ENCODE measurements around the gene SLC25A25.
"Not testable (repeated sequence)": the region's sequence is repeated elsewhere in the genome, so short reads cannot be mapped to it uniquely, and the experiment has no call there.

SLC25A25 gene

DNA sequence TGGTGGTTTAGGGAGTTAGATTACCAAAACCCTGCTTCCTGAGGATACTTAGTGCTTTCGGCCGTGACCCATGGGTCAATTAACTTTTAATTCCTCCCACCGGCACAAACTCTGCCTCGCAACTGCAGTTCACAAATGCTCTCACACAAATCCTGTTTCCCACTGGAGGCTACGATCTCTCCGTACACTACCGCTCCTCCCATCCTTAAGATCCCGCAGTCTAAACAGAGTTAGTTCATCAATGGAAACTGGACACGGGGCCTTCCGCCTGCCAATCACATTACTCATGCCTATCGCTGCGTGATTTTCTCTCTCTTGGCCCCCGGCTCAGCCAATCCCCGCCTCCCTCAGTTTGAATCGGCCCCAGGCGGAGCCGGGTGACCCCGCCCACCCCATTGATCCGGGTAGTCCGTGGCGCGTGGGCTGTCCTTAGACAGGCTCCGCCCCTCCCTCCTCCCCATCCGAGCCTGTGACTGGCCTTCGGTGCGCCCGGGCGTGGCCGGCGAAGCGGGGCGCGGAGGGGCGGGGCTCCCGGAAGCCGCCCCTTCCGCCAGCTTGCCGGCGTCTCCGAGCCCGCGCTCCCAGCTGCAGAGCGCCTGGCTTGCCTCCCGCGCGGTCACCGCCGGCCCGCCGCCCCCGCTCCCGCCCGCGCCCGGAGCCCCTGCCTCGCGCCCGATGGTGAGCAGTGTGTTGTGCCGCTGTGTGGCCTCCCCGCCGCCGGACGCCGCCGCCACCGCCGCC lies at the start of gene SLC25A25:
Gene SLC25A25 (plus strand): TSS at position 588 of the 741 bp plus-strand sequence. CDS start 88 bp downstream, at position 676.
- H3K4me1 Mint-ChIP-seq (ENCODE audit: low read depth): peaks cover 69% of the 10 kb centered on the region
- H3K27ac Mint-ChIP-seq: peak within 1 kb of the TSS; percentile 83
- peak within 1 kb of the TSS; percentile 96 for H3K4me3 Mint-ChIP-seq

DNA sequence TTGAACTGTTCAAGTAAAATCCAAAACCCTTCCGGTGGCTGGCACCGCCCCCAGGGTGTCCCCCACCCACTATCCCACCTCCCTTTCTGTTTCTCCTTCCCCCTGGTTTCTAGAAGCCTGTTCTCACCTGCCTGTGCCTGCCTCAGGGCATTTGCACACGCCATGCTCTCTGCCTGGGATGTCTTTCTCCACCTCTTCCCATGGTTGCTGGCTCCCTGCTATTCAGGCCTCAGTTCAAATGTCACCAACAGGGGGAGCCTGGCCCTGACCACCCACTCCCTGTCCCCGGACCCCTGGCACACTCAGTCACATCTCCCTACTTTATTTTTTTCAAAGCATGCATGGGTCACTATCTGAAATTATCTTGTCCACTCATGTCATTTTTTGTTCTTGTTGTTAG lies 47.3 kb upstream of the SLC25A25 start:
- no peaks in the 10 kb centered on the region for H3K36me3 Mint-ChIP-seq (ENCODE audit: low read depth)
- H3K27me3 Mint-ChIP-seq: no peaks in the 10 kb centered on the region
- H3K4me3 Mint-ChIP-seq: no peak overlapping the region
- H3K27ac Mint-ChIP-seq: no peak overlapping the region
- no peaks in the 10 kb centered on the region for H3K9me3 Mint-ChIP-seq
- peaks cover 44% of the 10 kb centered on the region for H3K4me1 Mint-ChIP-seq (ENCODE audit: low read depth)

More for the DNA sequence above, at the start of gene SLC25A25:
- Mint-ChIP-seq H3K9me3 (no peaks in the 10 kb centered on the region), H3K36me3 (ENCODE audit: low read depth) (peaks cover 11% of the 10 kb centered on the region), H3K27me3 (no peaks in the 10 kb centered on the region)

DNA sequence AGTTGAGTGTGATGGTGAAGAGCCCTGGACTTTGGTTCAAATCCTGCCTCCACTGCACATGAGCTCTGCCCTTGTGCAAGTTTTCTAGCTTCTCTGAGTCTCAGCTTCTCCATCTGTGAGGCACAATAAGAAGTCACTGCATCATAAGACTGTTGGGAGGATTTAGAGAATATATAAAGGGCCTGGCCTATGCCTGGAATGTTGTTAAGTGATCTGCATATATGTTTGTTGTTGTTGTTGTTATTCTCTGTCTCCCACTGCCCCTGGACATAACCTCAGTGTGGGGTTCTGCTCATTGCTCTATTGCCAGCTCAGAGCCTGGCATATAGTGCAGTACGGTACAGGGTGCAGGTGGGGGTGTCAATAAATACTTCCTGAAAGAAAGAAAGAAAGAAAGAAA lies 46.9 kb upstream of the SLC25A25 start:
- Mint-ChIP-seq H3K4me1 (ENCODE audit: low read depth) (peaks cover 48% of the 10 kb centered on the region), H3K36me3 (ENCODE audit: low read depth) (no peaks in the 10 kb centered on the region), H3K27ac (no peak overlapping the region), H3K4me3 (no peak overlapping the region), H3K9me3 (no peaks in the 10 kb centered on the region), H3K27me3 (no peaks in the 10 kb centered on the region)

DNA sequence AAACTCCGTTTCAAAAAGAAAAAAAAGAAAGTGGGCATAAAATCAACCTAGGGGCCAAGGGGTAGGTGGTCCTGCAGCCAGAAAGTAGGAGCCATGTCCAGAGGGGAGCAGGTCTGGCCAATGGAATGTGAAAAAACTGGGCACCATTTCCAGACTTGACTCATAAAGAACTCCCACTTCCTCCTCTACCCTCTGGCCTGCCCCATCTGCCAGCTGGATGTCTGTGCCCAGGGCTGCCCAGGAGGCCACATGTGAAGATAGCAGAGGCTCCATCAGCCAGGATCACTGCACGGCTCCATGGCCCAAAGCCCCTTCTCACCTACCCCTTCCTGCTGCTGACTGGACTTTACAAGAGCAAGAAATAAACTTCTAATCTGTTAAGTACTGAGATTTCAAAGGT lies 45.1 kb upstream of the SLC25A25 start:
- Mint-ChIP-seq H3K9me3 (no peaks in the 10 kb centered on the region), H3K36me3 (ENCODE audit: low read depth) (no peaks in the 10 kb centered on the region), H3K4me3 (no peak overlapping the region), H3K4me1 (ENCODE audit: low read depth) (peaks cover 66% of the 10 kb centered on the region), H3K27ac (peak overlapping the region; percentile 78), H3K27me3 (no peaks in the 10 kb centered on the region)

DNA sequence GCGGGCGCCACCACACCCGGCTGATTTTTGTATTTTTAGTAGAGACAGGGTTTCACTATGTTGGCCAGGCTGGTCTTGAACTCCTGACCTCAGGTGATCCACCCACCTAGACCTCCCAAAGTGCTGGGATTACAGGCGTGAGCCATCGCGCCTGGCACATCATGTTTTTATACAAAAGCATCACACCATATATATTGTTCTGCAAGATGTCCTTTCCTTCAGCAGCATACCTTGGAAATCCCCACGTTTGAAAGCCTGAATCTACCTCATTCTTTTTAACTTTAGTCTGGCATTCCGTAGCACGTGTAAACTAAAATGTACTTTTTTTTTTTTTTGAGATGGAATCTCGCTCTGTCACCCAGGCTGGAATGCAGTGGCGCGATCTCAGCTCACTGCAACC lies 44.4 kb upstream of the SLC25A25 start:
- not testable (repeated sequence) for H3K27ac Mint-ChIP-seq; H3K36me3 Mint-ChIP-seq (ENCODE audit: low read depth)

DNA sequence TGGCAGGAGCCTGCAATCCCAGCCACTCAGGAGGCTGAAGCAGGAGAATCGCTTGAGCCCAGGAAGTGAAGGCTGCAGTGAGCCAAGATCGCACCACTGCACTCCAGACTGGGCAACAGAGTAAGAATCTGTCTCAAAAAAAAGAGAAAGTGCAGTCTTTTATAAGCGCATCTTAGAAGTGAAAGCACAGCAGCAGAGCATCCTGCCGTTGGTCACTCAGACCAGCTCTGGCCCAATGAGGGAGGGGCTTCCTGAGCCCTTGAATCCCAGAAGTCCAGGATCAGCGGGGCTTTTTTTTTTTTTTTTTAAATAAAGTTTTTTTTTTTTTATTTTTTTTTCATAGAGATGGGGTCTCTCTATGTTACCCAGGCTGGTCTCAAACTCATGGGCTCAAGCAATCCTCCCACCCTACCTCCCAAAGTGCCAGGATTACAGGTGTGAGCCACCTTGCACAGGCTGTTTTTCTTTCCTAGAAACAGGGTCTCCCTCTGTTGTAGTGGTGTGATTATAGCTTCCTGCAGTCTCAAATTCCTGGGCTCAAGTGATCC lies 43.2 kb upstream of the SLC25A25 start:
- Mint-ChIP-seq H3K4me1 (ENCODE audit: low read depth) (peaks cover 84% of the 10 kb centered on the region), H3K36me3 (ENCODE audit: low read depth) (no peaks in the 10 kb centered on the region), H3K4me3 (peak overlapping the region; percentile 17), H3K9me3 (no peaks in the 10 kb centered on the region), H3K27me3 (no peaks in the 10 kb centered on the region), H3K27ac (peak overlapping the region; percentile 96)

More for the DNA sequence above, 44.4 kb upstream of the SLC25A25 start:
- not testable (repeated sequence) for H3K9me3 Mint-ChIP-seq, H3K27me3 Mint-ChIP-seq, H3K4me3 Mint-ChIP-seq
- H3K4me1 Mint-ChIP-seq (ENCODE audit: low read depth): peaks cover 74% of the 10 kb centered on the region

DNA sequence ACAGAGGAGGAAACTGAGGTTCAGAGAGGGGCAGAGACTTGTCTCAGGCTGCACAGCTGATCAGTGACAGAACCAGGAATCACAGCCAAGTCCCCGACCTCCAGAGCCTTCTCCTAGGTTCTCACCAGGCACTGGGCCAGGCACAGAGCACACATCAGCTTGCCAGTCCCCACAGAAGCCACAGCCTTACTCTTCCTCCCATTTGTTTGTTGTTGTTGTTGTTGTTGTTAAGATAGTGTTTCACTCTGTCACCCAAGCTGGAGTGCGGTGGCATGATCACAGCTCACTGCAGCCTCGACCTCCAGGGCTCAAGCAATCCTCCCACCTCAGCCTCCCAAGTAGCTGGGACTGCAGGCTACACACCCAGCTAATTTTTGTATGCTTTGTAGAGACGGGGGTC lies 42.3 kb upstream of the SLC25A25 start:
- Mint-ChIP-seq H3K4me3 (peak overlapping the region; percentile 65), H3K36me3 (ENCODE audit: low read depth) (no peaks in the 10 kb centered on the region), H3K4me1 (ENCODE audit: low read depth) (peaks cover 90% of the 10 kb centered on the region), H3K27ac (peak overlapping the region; percentile 96), H3K9me3 (no peaks in the 10 kb centered on the region), H3K27me3 (no peaks in the 10 kb centered on the region)

DNA sequence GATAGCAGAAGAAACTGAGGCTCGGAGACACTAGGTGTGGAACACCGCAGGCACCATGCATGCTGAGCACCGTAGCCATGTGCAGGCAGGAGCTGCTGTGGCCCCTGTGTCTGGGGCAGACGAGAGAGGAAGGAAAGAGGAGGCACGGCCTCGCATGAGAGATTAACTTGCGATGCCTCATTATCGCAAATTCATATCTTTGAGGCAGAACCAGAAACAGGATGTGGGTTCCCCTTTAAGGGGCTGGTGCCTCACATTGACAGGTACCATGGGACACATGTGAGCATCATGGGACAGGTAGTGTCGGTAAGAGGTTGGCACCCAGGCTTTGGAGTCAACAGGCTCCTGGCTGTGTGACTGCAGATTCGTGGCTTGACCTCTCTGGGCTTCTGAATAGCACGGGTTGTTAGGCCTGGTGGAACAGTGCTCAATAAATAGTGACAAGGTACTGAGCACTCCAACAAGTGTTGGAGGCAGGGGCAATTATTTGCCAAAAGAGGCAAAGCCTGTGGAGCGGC lies 41.7 kb upstream of the SLC25A25 start:
- Mint-ChIP-seq H3K4me3 (peak overlapping the region; percentile 65), H3K4me1 (ENCODE audit: low read depth) (peaks cover 90% of the 10 kb centered on the region)

DNA sequence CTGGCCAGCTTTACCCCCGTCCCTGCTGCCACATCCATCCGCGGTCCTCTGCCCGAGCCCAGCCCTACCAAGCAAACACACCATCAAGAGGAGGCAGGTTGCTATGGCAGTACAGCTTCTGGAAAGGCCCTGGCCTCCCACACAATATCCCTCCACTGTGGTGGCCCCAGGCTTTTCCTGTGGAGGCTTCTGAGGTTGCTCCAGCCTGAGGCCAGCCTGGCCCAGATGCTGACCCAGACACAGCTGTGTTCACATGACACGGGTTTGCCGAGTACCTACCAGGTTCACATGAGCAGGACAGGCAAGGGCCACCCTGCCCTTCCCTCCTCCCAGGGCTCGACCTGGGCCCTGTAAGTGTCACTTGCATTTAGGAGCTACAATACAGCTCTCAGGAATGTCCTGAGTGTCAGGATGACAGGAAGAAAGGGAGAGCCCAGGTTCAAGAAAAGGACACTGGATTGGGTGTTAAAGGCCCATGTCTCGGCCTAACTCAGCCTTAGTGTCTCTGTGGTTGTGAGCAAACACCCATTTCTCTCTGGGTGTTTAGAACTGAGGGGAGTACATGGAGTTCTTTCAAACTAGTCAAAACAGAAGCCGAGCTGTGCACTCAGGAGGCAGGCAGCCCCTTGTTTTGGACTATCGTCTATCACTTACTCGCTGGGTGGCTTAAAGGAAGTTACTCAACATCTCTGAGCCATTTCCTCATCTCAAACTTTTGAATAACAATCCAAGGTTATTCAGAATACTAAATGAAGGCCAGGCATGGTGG lies 41.1 kb upstream of the SLC25A25 start:
- Mint-ChIP-seq H3K36me3 (ENCODE audit: low read depth) (no peaks in the 10 kb centered on the region), H3K9me3 (no peaks in the 10 kb centered on the region), H3K27ac (peak overlapping the region; percentile 96), H3K4me1 (ENCODE audit: low read depth) (peaks cover 95% of the 10 kb centered on the region), H3K27me3 (no peaks in the 10 kb centered on the region), H3K4me3 (peak overlapping the region; percentile 65)

More for the DNA sequence above, 41.7 kb upstream of the SLC25A25 start:
- Mint-ChIP-seq H3K27ac (peak overlapping the region; percentile 96), H3K27me3 (no peaks in the 10 kb centered on the region), H3K9me3 (no peaks in the 10 kb centered on the region), H3K36me3 (ENCODE audit: low read depth) (no peaks in the 10 kb centered on the region)

DNA sequence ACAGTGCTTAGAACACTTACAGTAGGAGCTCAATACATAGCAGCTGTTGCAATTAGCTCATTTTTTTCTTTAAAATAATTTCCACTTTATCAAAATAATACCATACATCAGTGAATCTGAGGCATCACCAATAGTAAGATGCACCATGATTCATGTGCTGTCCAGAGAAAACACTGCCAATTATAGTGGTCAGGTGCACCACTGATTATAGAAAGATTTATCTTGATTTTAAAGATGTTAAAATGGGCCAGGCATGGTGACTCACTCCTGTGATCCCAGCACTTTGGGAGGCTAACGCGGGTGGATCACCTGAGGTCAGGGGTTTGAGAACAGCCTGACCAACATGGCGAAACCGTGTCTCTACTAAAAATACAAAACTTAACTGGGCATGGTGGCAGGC lies 40.3 kb upstream of the SLC25A25 start:
- H3K4me1 Mint-ChIP-seq (ENCODE audit: low read depth): peaks cover 90% of the 10 kb centered on the region
- no peaks in the 10 kb centered on the region for H3K36me3 Mint-ChIP-seq (ENCODE audit: low read depth)
- peak overlapping the region; percentile 96 for H3K27ac Mint-ChIP-seq
- no peaks in the 10 kb centered on the region for H3K27me3 Mint-ChIP-seq
- no peaks in the 10 kb centered on the region for H3K9me3 Mint-ChIP-seq
- H3K4me3 Mint-ChIP-seq: peak overlapping the region; percentile 61

DNA sequence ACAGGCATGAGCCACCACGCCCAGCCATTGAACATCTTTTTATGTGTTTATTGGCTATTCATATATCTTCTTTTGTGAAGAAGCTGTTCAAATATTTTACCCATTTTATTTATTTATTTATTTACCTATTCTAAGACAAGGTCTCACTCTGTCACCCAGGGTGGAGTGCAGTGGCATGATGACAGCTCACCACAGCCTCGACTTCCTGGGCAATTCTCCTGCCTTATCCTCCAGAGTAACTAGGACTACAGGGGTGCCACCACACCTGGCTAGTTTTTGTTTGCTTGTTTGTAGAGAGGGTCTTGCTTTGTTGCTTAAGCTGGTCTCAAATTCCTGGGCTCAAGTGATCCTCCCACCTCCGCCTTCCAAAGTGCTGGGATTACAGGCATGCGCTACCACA lies 34.4 kb upstream of the SLC25A25 start:
- Mint-ChIP-seq H3K4me3 (no peak overlapping the region), H3K27ac (peak overlapping the region; percentile 67), H3K27me3 (no peaks in the 10 kb centered on the region), H3K9me3 (no peaks in the 10 kb centered on the region), H3K36me3 (ENCODE audit: low read depth) (no peaks in the 10 kb centered on the region), H3K4me1 (ENCODE audit: low read depth) (peaks cover 53% of the 10 kb centered on the region)

DNA sequence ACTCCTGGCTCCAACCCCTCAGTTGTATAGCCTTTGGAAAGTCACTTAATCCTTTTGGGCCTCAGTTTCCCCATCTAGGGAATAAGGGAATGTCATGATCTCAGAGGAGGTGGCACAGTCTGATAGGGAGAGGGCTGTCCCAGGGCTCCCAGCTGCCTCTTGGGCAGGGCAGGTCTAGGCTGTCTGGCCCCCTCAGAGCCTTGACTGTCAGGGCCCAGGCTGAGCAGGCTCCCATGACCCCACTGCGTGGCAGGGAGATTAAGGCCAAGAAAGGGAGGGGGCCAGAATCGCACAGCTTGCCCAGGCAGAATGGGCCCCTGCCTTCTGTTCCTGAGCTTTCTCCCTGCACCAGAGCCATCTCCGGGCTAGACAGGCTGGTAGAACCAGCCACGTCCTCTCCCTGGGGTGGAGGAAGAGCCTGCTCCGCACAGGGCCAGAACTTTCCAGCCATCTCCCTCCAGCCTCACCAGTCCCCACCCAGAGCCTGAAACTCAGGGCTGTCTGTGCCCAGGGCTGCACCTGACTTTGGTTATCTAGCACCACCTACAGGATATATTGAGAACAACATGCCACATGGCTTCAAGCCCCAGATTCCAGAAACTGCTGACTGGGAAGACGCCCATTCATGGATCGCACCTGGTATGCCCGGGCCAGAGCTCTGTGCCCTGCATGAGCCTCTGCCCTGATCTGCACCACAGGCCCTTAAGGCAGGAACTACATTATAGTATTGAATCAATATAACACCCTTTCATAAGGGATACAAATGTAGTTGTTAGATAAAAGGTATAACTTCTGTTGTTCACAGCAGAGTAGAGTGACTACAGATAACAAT lies 33.0 kb upstream of the SLC25A25 start:
- H3K9me3 Mint-ChIP-seq: no peaks in the 10 kb centered on the region

DNA sequence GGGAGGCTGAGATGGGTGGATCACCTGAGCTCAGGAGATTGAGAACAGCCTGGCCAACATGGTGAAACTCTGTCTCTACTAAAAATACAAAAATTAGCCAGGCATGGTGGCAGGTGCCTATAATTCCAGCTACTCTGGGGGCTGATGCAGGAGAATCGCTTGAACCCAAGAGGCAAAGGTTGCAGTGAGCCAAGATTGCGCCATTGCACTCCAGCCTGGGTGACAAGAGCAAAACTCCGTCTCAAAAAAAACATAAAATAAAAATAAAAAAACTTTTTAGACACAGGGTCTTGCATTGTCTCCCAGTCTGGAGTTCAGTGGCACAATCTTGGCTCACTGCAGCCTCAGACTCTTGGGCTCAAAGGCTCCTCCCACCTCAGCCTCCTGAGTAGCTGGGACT lies 31.5 kb upstream of the SLC25A25 start:
- not testable (repeated sequence) for H3K4me3 Mint-ChIP-seq; H3K9me3 Mint-ChIP-seq; H3K36me3 Mint-ChIP-seq (ENCODE audit: low read depth); H3K27me3 Mint-ChIP-seq; H3K27ac Mint-ChIP-seq
- H3K4me1 Mint-ChIP-seq (ENCODE audit: low read depth): peaks cover 34% of the 10 kb centered on the region

More for the DNA sequence above, 33.0 kb upstream of the SLC25A25 start:
- Mint-ChIP-seq H3K4me1 (ENCODE audit: low read depth) (peaks cover 41% of the 10 kb centered on the region), H3K27ac (peak overlapping the region; percentile 65), H3K4me3 (no peak overlapping the region), H3K27me3 (no peaks in the 10 kb centered on the region), H3K36me3 (ENCODE audit: low read depth) (no peaks in the 10 kb centered on the region)

DNA sequence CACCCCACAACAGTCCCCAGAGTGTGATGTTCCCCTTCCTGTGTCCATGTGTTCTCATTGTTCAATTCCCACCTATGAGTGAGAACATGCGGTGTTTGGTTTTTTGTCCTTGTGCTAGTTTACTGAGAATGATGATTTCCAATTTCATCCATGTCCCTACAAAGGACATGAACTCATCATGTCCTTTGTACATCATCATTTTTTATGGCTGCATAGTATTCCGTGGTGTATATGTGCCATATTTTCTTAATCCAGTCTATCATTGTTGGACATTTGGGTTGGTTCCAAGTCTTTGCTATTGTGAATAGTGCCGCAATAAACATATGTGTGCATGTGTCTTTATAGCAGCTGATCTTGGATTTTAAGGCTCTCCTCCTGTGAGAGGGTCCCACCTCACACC lies 27.2 kb upstream of the SLC25A25 start:
- H3K27ac Mint-ChIP-seq; H3K9me3 Mint-ChIP-seq; H3K27me3 Mint-ChIP-seq; H3K36me3 Mint-ChIP-seq (ENCODE audit: low read depth); H3K4me3 Mint-ChIP-seq: not testable (repeated sequence)
- peaks cover 14% of the 10 kb centered on the region for H3K4me1 Mint-ChIP-seq (ENCODE audit: low read depth)

All from stimulated activated naive CD8-positive, alpha-beta T cell treated with anti-CD3 and anti-CD28 coated beads, Interleukin-15, Interleukin-2, amounts not matched to agents 100 ng/mL and 50 ng/mL, for 24 hours (primary cell).